HUDEP-2 (cell line): ENCODE results near the gene TOP3A.

Source experiments
- DNase-seq, 76 experiments: peaks; one replicate each; lab custom pipeline; 2025; ENCODE audit not compliant: unreplicated experiment in 76 of 76; lab: John Stamatoyannopoulos, UW

The TOP3A gene

GRCh38 chr17:18256351-18256750 is 58.4 kb downstream of the TOP3A start:
- no peak for DNase-seq

GRCh38 chr17:18254888-18255649 is 59.7 kb downstream of the TOP3A start:
- DNase-seq, result peak in 1 of 76 experiments; percentile 1

GRCh38 chr17:18253947-18254821 is 60.6 kb downstream of the TOP3A start:
- DNase-seq, result no peak

- no peak for DNase-seq
Measured at GRCh38 chr17:18253187-18253884, 61.5 kb downstream of the TOP3A start.

GRCh38 chr17:18252160-18252559 is 62.6 kb downstream of the TOP3A start:
- no peak for DNase-seq

- DNase-seq, result no peak
Measured at GRCh38 chr17:18251204-18251603, 63.6 kb downstream of the TOP3A start.

GRCh38 chr17:18250708-18251107 is 64.1 kb downstream of the TOP3A start:
- no peak for DNase-seq

GRCh38 chr17:18250259-18250658 is 64.5 kb downstream of the TOP3A start:
- DNase-seq, result no peak

- DNase-seq, result no peak
Measured at GRCh38 chr17:18248811-18249210, 66.0 kb downstream of the TOP3A start.

GRCh38 chr17:18248300-18248731 is 66.5 kb downstream of the TOP3A start:
- peak in 62 of 76 experiments; percentile 5 to 71 (median 42) for DNase-seq

- no peak for DNase-seq
Measured at GRCh38 chr17:18247613-18248001, 67.2 kb downstream of the TOP3A start.

GRCh38 chr17:18246880-18247612 is 67.7 kb downstream of the TOP3A start:
- DNase-seq, result peak in 57 of 76 experiments; percentile 3 to 81 (median 44)

- no peak for DNase-seq
Measured at GRCh38 chr17:18246109-18246725, 68.6 kb downstream of the TOP3A start.

- no peak for DNase-seq
Measured at GRCh38 chr17:18245038-18245776, 69.6 kb downstream of the TOP3A start.

GRCh38 chr17:18241229-18241871 is 73.4 kb downstream of the TOP3A start:
- no peak for DNase-seq

- DNase-seq, result no peak
Measured at GRCh38 chr17:18240449-18240848, 74.3 kb downstream of the TOP3A start.

- DNase-seq, result no peak
Measured at GRCh38 chr17:18238299-18238698, 76.5 kb downstream of the TOP3A start.

GRCh38 chr17:18237461-18237860 is 77.3 kb downstream of the TOP3A start:
- DNase-seq, result no peak

- DNase-seq, result no peak
Measured at GRCh38 chr17:18236494-18236893, 78.3 kb downstream of the TOP3A start.
